Measurements from ENCODE around the gene CD302. TPM values are rescaled to one million over a fixed set of nuclear protein-coding genes. Genes with fewer than 3 reads are reported as not detected.

The CD302 gene
- total RNA-seq, 1 donor from 2014 or later, result 0.41 TPM

DNA sequence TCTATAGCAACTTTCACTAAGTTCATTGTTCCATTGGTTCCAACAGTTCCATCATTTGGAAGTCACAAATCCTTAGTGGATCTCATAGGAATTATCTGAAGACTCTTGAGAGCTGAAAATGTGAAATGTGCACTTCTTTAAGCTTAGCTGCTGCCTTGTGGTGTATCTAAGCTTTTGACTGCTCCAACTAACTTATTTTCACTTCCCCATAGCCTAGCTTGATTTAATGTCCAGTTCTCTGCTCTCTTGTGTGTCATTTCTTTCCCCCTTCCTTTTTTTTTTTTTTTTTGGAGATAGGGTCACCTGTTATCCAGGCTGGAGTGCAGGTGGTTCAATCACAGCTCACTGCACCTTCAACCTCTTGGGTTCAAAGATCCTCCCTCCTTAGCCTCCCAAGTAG, 34.9 kb upstream of the CD302 start:
- Mint-ChIP-seq H3K4me1 (ENCODE audit: low read depth, unreplicated experiment) (no peaks in the 10 kb centered on the region), H3K36me3 (ENCODE audit: low read depth, unreplicated experiment) (no peaks in the 10 kb centered on the region), H3K4me3 (ENCODE audit: unreplicated experiment) (no peak overlapping the region), H3K27me3 (ENCODE audit: low read depth, unreplicated experiment) (peaks cover 23% of the 10 kb centered on the region), H3K27ac (ENCODE audit: unreplicated experiment) (no peak overlapping the region), H3K9me3 (ENCODE audit: unreplicated experiment) (no peaks in the 10 kb centered on the region)
- Histone ChIP-seq H4K20me1 (ENCODE audit: insufficient read depth, low read length) (no peaks in the 10 kb centered on the region), H3K9ac (ENCODE audit: low read length) (no peak overlapping the region), H3K27ac (ENCODE audit: low read depth, low read length) (no peak overlapping the region), H3K36me3 (ENCODE audit: insufficient read depth, low read length) (no peaks in the 10 kb centered on the region), H3K79me2 (ENCODE audit: insufficient read depth, low read length) (no peaks in the 10 kb centered on the region), H3K9me3 (ENCODE audit: insufficient read depth, low read depth, low read length) (no peaks in the 10 kb centered on the region), H2AFZ (ENCODE audit: low read depth, low read length) (no peak overlapping the region), H3K4me1 (ENCODE audit: insufficient read depth, low read length) (no peaks in the 10 kb centered on the region), H3K4me3 (ENCODE audit: insufficient read depth, low read depth, low read length) (no peak overlapping the region), H3K27me3 (ENCODE audit: insufficient read depth, low read length) (no peaks in the 10 kb centered on the region), H3K4me2 (ENCODE audit: low read length) (no peak overlapping the region)
- TF ChIP-seq, protein P1, sequence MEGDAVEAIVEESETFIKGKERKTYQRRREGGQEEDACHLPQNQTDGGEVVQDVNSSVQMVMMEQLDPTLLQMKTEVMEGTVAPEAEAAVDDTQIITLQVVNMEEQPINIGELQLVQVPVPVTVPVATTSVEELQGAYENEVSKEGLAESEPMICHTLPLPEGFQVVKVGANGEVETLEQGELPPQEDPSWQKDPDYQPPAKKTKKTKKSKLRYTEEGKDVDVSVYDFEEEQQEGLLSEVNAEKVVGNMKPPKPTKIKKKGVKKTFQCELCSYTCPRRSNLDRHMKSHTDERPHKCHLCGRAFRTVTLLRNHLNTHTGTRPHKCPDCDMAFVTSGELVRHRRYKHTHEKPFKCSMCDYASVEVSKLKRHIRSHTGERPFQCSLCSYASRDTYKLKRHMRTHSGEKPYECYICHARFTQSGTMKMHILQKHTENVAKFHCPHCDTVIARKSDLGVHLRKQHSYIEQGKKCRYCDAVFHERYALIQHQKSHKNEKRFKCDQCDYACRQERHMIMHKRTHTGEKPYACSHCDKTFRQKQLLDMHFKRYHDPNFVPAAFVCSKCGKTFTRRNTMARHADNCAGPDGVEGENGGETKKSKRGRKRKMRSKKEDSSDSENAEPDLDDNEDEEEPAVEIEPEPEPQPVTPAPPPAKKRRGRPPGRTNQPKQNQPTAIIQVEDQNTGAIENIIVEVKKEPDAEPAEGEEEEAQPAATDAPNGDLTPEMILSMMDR (IDR thresholded peaks at IDR 0.05; ENCODE audit: insufficient read depth, low read depth, low read length), result no peak
- DNase-seq (ENCODE audit: low read depth) (no peak), FAIRE-seq (no peak)

DNA sequence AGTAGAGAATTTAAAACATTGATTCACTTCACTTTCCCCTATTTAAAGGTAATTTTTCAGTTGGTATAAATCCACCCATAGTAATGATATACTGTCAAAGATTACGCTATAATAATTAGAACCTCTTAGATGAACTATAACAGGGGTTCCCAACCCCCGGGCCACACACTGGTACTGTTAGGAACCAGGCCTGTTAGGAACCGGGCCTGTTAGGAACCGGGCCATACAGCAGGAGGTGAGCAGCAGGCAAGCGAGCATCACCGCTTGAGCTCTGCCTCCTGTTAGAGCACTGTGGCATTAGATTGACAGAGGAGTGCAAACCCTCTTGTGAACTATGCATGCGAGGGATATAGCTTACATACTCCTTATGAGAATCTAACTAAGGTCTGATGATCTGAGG, 34.0 kb upstream of the CD302 start:
- Mint-ChIP-seq H3K27ac (ENCODE audit: unreplicated experiment) (no peak overlapping the region), H3K4me1 (ENCODE audit: low read depth, unreplicated experiment) (no peaks in the 10 kb centered on the region), H3K9me3 (ENCODE audit: unreplicated experiment) (no peaks in the 10 kb centered on the region), H3K4me3 (ENCODE audit: unreplicated experiment) (no peak overlapping the region), H3K27me3 (ENCODE audit: low read depth, unreplicated experiment) (peaks cover 22% of the 10 kb centered on the region), H3K36me3 (ENCODE audit: low read depth, unreplicated experiment) (peaks cover 2% of the 10 kb centered on the region)
- no peak for FAIRE-seq
- no peaks in the 10 kb centered on the region for H3K4me1 ChIP-seq (ENCODE audit: insufficient read depth, low read length)
- H3K79me2 ChIP-seq (ENCODE audit: insufficient read depth, low read length), result no peaks in the 10 kb centered on the region
- H3K4me2 ChIP-seq (ENCODE audit: low read length), result no peak overlapping the region
- no peaks in the 10 kb centered on the region for H3K36me3 ChIP-seq (ENCODE audit: insufficient read depth, low read length)
- no peak overlapping the region for H3K9ac ChIP-seq (ENCODE audit: low read length)
- TF ChIP-seq, protein P1 (IDR thresholded peaks at IDR 0.05; ENCODE audit: insufficient read depth, low read depth, low read length), result no peak
- TF ChIP-seq EZH2 (IDR thresholded peaks at IDR 0.05; ENCODE audit: insufficient read depth, low read length), result no peak
- H2AFZ ChIP-seq (ENCODE audit: low read depth, low read length), result no peak overlapping the region
- H3K27ac ChIP-seq (ENCODE audit: low read depth, low read length), result no peak overlapping the region
- H3K9me3 ChIP-seq (ENCODE audit: insufficient read depth, low read depth, low read length), result no peaks in the 10 kb centered on the region
- DNase-seq (ENCODE audit: low read depth), result no peak
- H3K27me3 ChIP-seq (ENCODE audit: insufficient read depth, low read length), result no peaks in the 10 kb centered on the region
- no peak overlapping the region for H3K4me3 ChIP-seq (ENCODE audit: insufficient read depth, low read depth, low read length)
- H4K20me1 ChIP-seq (ENCODE audit: insufficient read depth, low read length), result no peaks in the 10 kb centered on the region

DNA sequence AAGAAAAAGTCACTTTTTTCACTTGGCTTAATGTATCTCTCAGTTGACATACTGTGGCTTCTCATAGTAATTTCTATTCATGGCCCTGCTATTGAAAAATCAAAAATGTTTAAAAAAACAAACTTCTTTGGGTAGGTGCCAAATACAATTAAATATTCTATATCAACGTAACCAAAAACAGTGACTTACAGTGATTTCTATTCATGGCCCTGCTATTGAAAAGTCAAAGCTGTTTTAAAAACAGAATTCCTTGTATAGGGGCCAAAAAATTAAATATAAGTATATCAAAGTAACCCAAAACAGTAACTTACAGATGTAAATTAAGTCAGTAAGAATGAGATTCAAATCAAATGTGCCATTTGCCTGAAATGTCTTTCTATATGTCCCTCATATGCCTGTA, 31.4 kb upstream of the CD302 start:
- H3K9me3 ChIP-seq (ENCODE audit: insufficient read depth, low read depth, low read length), result no peaks in the 10 kb centered on the region
- H4K20me1 ChIP-seq (ENCODE audit: insufficient read depth, low read length), result no peaks in the 10 kb centered on the region
- no peak overlapping the region for H2AFZ ChIP-seq (ENCODE audit: low read depth, low read length)
- H3K27me3 ChIP-seq (ENCODE audit: insufficient read depth, low read length), result no peaks in the 10 kb centered on the region
- H3K27me3 Mint-ChIP-seq (ENCODE audit: low read depth, unreplicated experiment), result peaks cover 27% of the 10 kb centered on the region
- H3K36me3 Mint-ChIP-seq (ENCODE audit: low read depth, unreplicated experiment), result peaks cover 2% of the 10 kb centered on the region
- DNase-seq (ENCODE audit: low read depth), result no peak
- H3K9ac ChIP-seq (ENCODE audit: low read length), result no peak overlapping the region
- no peaks in the 10 kb centered on the region for H3K79me2 ChIP-seq (ENCODE audit: insufficient read depth, low read length)
- no peak for TF ChIP-seq EZH2 (IDR thresholded peaks at IDR 0.05; ENCODE audit: insufficient read depth, low read length)
- TF ChIP-seq, protein P1 (IDR thresholded peaks at IDR 0.05; ENCODE audit: insufficient read depth, low read depth, low read length), result no peak
- no peaks in the 10 kb centered on the region for H3K36me3 ChIP-seq (ENCODE audit: insufficient read depth, low read length)
- H3K27ac ChIP-seq (ENCODE audit: low read depth, low read length), result no peak overlapping the region
- H3K4me1 Mint-ChIP-seq (ENCODE audit: low read depth, unreplicated experiment), result no peaks in the 10 kb centered on the region
- no peaks in the 10 kb centered on the region for H3K4me1 ChIP-seq (ENCODE audit: insufficient read depth, low read length)
- H3K4me3 Mint-ChIP-seq (ENCODE audit: unreplicated experiment), result no peak overlapping the region
- H3K27ac Mint-ChIP-seq (ENCODE audit: unreplicated experiment), result no peak overlapping the region
- peaks cover 2% of the 10 kb centered on the region for H3K9me3 Mint-ChIP-seq (ENCODE audit: unreplicated experiment)
- no peak overlapping the region for H3K4me3 ChIP-seq (ENCODE audit: insufficient read depth, low read depth, low read length)
- no peak for FAIRE-seq
- no peak overlapping the region for H3K4me2 ChIP-seq (ENCODE audit: low read length)

All from astrocyte (in vitro differentiated cells and primary cell).